ENCODE measurements around the gene PNPLA8.
"Not testable (repeated sequence)": the region's sequence is repeated elsewhere in the genome, so short reads cannot be mapped to it uniquely, and the experiment has no call there.

The PNPLA8 gene

DNA sequence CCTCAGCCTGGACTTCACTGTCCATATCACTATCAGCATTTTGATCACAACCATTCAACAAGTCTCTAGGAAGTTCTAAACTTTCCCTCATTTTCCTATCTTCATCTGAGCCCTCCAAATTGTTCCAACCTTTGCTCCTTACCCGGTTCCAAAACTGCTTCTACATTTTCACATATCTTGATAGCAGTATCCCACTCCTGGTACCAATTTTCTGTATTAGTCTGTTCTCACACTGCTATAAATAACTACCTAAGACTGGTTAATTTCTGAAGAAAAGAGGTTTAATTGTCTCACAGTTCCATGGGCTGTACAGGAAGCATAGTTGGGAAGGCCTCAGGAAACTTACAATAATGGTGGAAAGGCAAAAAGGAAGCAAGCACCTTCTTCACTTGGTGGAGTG, 31.7 kb upstream of the PNPLA8 start:
- Histone ChIP-seq H4K20me1 (ENCODE audit: insufficient read depth, low read length) (no peaks in the 10 kb centered on the region), H3K9me3 (replicated peaks; ENCODE audit: insufficient read depth, low read length) (no peaks in the 10 kb centered on the region), H3K27ac (ENCODE audit: low read length) (no peak overlapping the region), H3K4me1 (ENCODE audit: low read length) (peaks cover 13% of the 10 kb centered on the region; the same call in 1 of the 2 replicates), H3F3A (ENCODE audit: insufficient read depth, low read length) (no peaks in the 10 kb centered on the region), H2AFZ (ENCODE audit: low read length) (no peak overlapping the region), H3K4me3 (ENCODE audit: low read length) (no peak overlapping the region), H3K36me3 (replicated peaks; ENCODE audit: insufficient read depth, low read length) (no peaks in the 10 kb centered on the region), H3K27me3 (replicated peaks; ENCODE audit: insufficient read depth, low read length) (no peaks in the 10 kb centered on the region), H3K9ac (ENCODE audit: low read length) (no peak overlapping the region), H3K4me2 (ENCODE audit: low read depth, low read length) (no peak overlapping the region), H3K79me2 (ENCODE audit: low read length) (no peaks in the 10 kb centered on the region), H3K9me2 (replicated peaks; ENCODE audit: insufficient read depth, low read length) (no peaks in the 10 kb centered on the region)
- TF ChIP-seq, protein P1, sequence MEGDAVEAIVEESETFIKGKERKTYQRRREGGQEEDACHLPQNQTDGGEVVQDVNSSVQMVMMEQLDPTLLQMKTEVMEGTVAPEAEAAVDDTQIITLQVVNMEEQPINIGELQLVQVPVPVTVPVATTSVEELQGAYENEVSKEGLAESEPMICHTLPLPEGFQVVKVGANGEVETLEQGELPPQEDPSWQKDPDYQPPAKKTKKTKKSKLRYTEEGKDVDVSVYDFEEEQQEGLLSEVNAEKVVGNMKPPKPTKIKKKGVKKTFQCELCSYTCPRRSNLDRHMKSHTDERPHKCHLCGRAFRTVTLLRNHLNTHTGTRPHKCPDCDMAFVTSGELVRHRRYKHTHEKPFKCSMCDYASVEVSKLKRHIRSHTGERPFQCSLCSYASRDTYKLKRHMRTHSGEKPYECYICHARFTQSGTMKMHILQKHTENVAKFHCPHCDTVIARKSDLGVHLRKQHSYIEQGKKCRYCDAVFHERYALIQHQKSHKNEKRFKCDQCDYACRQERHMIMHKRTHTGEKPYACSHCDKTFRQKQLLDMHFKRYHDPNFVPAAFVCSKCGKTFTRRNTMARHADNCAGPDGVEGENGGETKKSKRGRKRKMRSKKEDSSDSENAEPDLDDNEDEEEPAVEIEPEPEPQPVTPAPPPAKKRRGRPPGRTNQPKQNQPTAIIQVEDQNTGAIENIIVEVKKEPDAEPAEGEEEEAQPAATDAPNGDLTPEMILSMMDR (IDR thresholded peaks at IDR 0.05; ENCODE audit: low read length), result no peak
- TF ChIP-seq EZH2 (optimal IDR thresholded peaks at IDR 0.05; ENCODE audit: low read depth, low read length) (no peak), EZH2phosphoT487 (IDR thresholded peaks at IDR 0.05; ENCODE audit: low read length) (no peak)
- DNase-seq, result no peak

DNA sequence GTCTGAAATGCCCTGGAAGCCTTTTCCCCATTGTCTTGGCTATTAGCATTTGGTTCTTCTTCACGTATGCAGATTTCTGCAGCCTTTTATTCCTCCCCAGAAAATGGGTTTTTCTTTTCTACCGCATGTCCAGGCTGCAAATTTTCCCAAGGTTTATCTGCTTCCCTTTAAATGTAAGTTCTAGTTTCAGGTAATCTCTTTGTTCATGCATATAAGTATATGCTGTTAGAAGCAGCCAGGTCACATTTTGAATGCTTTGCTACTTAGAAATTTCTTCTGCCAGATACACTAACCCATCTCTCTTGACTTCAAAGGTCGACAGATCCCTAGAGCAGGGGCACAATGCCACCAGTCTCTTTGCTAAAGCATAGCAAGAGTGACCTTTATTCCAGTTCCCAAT, 31.3 kb upstream of the PNPLA8 start:
- Histone ChIP-seq H3K4me3 (ENCODE audit: low read length) (no peak overlapping the region), H3K27ac (ENCODE audit: low read length) (no peak overlapping the region), H4K20me1 (ENCODE audit: insufficient read depth, low read length) (no peaks in the 10 kb centered on the region), H3K79me2 (ENCODE audit: low read length) (no peaks in the 10 kb centered on the region), H3K4me2 (ENCODE audit: low read depth, low read length) (no peak overlapping the region), H3K4me1 (ENCODE audit: low read length) (peaks cover 14% of the 10 kb centered on the region), H3F3A (ENCODE audit: insufficient read depth, low read length) (no peaks in the 10 kb centered on the region), H3K9ac (ENCODE audit: low read length) (no peak overlapping the region), H3K27me3 (replicated peaks; ENCODE audit: insufficient read depth, low read length) (no peaks in the 10 kb centered on the region), H3K9me3 (replicated peaks; ENCODE audit: insufficient read depth, low read length) (no peaks in the 10 kb centered on the region), H2AFZ (ENCODE audit: low read length) (no peak overlapping the region), H3K36me3 (replicated peaks; ENCODE audit: insufficient read depth, low read length) (no peaks in the 10 kb centered on the region), H3K9me2 (replicated peaks; ENCODE audit: insufficient read depth, low read length) (no peaks in the 10 kb centered on the region)
- TF ChIP-seq EZH2 (optimal IDR thresholded peaks at IDR 0.05; ENCODE audit: low read depth, low read length) (no peak), EZH2phosphoT487 (IDR thresholded peaks at IDR 0.05; ENCODE audit: low read length) (no peak)
- TF ChIP-seq, protein P1 (IDR thresholded peaks at IDR 0.05; ENCODE audit: low read length), result no peak
- DNase-seq, result no peak

DNA sequence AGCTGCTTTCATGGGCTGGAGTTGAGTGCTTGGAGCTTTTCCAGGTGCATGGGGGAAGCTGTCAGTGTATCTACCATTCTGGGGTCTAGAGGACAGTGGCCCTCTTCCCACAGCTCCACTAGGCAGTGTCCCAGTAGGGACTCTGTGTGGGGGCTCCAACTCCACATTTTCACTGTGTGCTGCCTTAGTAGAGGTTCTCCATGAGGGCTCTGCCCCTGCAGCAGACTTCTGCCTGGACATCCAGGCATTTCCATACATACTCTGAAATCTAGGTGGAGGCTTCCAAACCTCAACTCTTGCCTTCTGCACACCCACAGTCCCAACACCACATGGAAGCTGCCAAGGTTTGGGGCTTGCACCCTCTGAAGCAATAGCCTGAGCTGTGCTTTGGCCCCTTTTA, 30.7 kb upstream of the PNPLA8 start:
- H3K9me2 ChIP-seq (replicated peaks; ENCODE audit: insufficient read depth, low read length); H3F3A ChIP-seq (ENCODE audit: insufficient read depth, low read length); H3K4me3 ChIP-seq (ENCODE audit: low read length); H3K9me3 ChIP-seq (replicated peaks; ENCODE audit: insufficient read depth, low read length); H3K27ac ChIP-seq (ENCODE audit: low read length); DNase-seq; H3K27me3 ChIP-seq (replicated peaks; ENCODE audit: insufficient read depth, low read length); H3K9ac ChIP-seq (ENCODE audit: low read length); H3K4me2 ChIP-seq (ENCODE audit: low read depth, low read length); H3K36me3 ChIP-seq (replicated peaks; ENCODE audit: insufficient read depth, low read length); H4K20me1 ChIP-seq (ENCODE audit: insufficient read depth, low read length); H3K79me2 ChIP-seq (ENCODE audit: low read length); H2AFZ ChIP-seq (ENCODE audit: low read length): not testable (repeated sequence)
- peaks cover 16% of the 10 kb centered on the region for H3K4me1 ChIP-seq (ENCODE audit: low read length)

DNA sequence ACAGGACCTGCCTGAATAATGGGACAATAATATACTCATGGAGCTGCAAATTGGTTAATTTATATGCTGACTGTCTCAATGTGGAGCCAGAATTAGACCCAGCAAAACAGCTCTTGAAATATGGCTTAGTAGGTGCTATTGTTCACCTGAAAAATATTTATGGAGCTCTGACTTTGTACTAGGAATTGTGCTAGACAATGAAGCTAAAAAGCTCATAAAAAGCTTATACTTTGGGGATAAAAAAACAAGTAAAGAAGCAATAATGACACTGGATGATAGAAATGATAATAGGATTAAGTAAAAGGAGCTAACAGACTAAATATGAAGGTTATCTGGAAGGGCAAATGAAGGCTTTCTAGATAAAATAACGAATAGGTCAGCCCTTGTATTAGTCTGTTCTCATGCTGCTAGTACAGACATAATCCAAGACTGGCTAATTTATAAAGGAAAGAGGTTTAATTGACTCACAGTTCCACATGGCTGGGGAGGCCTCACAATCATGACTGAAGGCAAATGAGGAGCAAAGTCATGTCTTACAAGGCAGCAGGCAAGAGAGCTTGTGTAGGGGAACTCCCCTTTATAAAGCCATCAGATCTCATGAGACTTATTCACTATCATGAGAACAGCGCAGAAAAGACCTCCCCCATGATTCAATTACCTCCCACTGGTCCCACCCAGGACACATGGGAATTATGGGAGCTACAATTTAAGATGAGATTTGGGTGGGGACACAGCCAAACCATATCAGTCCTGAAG, 22.4 kb upstream of the PNPLA8 start:
- not testable (repeated sequence) for DNase-seq; H3K4me2 ChIP-seq (ENCODE audit: low read depth, low read length); H3K27ac ChIP-seq (ENCODE audit: low read length); H3K9ac ChIP-seq (ENCODE audit: low read length); H3K79me2 ChIP-seq (ENCODE audit: low read length); H4K20me1 ChIP-seq (ENCODE audit: insufficient read depth, low read length); H3K36me3 ChIP-seq (replicated peaks; ENCODE audit: insufficient read depth, low read length); H3K9me2 ChIP-seq (replicated peaks; ENCODE audit: insufficient read depth, low read length); H2AFZ ChIP-seq (ENCODE audit: low read length); H3F3A ChIP-seq (ENCODE audit: insufficient read depth, low read length); H3K4me1 ChIP-seq (ENCODE audit: low read length); H3K9me3 ChIP-seq (replicated peaks; ENCODE audit: insufficient read depth, low read length); H3K27me3 ChIP-seq (replicated peaks; ENCODE audit: insufficient read depth, low read length); H3K4me3 ChIP-seq (ENCODE audit: low read length)

All from MM.1S (cell line).